Effector memory CD8-positive, alpha-beta T cell (primary cell): ENCODE measurements around the gene TPRKB.
A peak's percentile ranks its signal among the peaks of the same experiment; 100 is the strongest.
"Not testable (repeated sequence)": the region's sequence is repeated elsewhere in the genome, so short reads cannot be mapped to it uniquely, and the experiment has no call there.

ENCODE experiments used
- ATAC-seq: fragments of 150-1000 bp; cut with Tn5 transposase; replicated peaks from 2 replicates; pipeline ENCODE4 v1.10.0; 2021; ENCODE audit warnings: mild to moderate bottlenecking, moderate library complexity
- DNase-seq, 3 experiments: peaks; one replicate each; pipeline ENCODE4 v3.0.0; 2021
- H3K27ac Mint-ChIP-seq, 2 donors: one replicate each; pipeline ENCODE4 v1.8.0; 2022; ENCODE audit warnings: mild to moderate bottlenecking in 2 of 2, mixed read lengths in 2 of 2, moderate library complexity in 2 of 2
- H3K27me3 Mint-ChIP-seq, 2 donors: one replicate each; pipeline ENCODE4 v1.8.0; 2022; ENCODE audit warnings: mixed read lengths in 2 of 2
- H3K36me3 Mint-ChIP-seq: one replicate; pipeline ENCODE4 v1.8.0; 2022; ENCODE audit warnings: mild to moderate bottlenecking, moderate library complexity, mixed read lengths; ENCODE audit not compliant: insufficient read depth
- H3K4me1 Mint-ChIP-seq, 2 donors: one replicate each; pipeline ENCODE4 v1.8.0; 2022; ENCODE audit warnings: low read depth in 2 of 2, mixed read lengths in 2 of 2
- H3K4me3 Mint-ChIP-seq, 2 donors: one replicate each; pipeline ENCODE4 v1.8.0; 2022; ENCODE audit warnings: mild to moderate bottlenecking in 2 of 2, mixed read lengths in 2 of 2, moderate library complexity in 2 of 2
- H3K9me3 Mint-ChIP-seq, 2 donors: one replicate each; pipeline ENCODE4 v1.8.0; 2022; ENCODE audit warnings: mixed read lengths in 2 of 2

Gene TPRKB

GRCh38 chr2:73764945-73765344 is 27.8 kb upstream of the TPRKB start:
- Mint-ChIP-seq H3K36me3 (peaks cover 85% of the 10 kb centered on the region), H3K4me1 (peaks cover 7 to 24% of the 10 kb centered on the region in 2 donors), H3K9me3 (no peaks in the 10 kb centered on the region), H3K27ac (no peak overlapping the region), H3K4me3 (no peak overlapping the region), H3K27me3 (no peaks in the 10 kb centered on the region)
- ATAC-seq (no peak), DNase-seq (no peak)

DNA sequence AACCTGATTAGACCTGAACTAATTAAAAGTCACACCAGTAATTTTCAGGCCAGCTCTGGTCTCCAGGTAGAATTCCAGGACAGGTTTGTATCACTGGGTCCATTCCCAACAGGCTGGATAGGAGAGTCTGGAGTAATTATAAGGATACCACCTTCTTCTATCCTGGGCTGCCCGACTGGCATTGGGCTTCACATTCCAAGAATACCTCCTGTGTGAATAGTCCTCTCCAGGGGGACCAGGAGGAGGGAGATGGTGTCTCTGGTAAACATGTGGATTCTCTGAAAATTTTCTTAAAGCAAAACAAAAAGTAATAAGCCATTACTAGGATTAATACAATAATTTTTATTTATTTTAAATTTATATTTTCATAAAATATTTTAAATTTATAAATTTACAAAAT is 25.4 kb upstream of the TPRKB start:
- ATAC-seq (no peak), DNase-seq (no peak)
- H3K36me3 Mint-ChIP-seq, result peaks cover 70% of the 10 kb centered on the region
- H3K9me3 Mint-ChIP-seq, result no peaks in the 10 kb centered on the region
- no peaks in the 10 kb centered on the region for H3K27me3 Mint-ChIP-seq
- H3K4me3 Mint-ChIP-seq, result no peak overlapping the region
- no peak overlapping the region for H3K27ac Mint-ChIP-seq
- H3K4me1 Mint-ChIP-seq, result peaks cover under 1 to 6% of the 10 kb centered on the region in 2 donors

GRCh38 chr2:73759904-73760303 is 22.8 kb upstream of the TPRKB start:
- Mint-ChIP-seq H3K36me3 (peaks cover 55% of the 10 kb centered on the region), H3K27ac (no peak overlapping the region), H3K9me3 (no peaks in the 10 kb centered on the region), H3K27me3 (no peaks in the 10 kb centered on the region), H3K4me1 (no peaks in the 10 kb centered on the region), H3K4me3 (no peak overlapping the region)
- ATAC-seq, result no peak
- no peak for DNase-seq

DNA sequence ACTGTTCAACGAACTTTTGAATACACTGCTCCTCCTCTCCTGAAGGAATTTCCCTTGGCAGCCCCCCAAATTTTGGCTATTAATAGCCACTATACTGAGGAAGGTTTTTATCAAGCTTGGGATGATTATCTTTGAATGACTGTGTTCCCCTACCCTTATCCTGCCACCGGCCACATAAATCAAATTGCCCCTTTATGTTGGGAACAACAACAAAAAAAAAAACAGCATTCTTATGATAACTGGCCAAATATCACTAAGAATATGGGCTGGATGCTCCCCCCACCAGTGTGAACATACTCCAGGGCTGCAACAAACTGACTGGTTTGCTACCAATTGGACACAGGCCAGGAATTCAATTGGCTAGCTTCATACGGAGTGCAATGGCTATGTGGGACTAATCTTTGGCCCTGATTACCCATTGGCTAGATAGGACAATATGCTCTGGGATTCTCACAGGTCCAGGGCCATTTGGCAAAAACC is 22.2 kb upstream of the TPRKB start:
- Mint-ChIP-seq H3K4me1 (peaks cover 0 to 3% of the 10 kb centered on the region in 2 donors), H3K9me3 (no peaks in the 10 kb centered on the region), H3K4me3 (no peak overlapping the region), H3K27me3 (no peaks in the 10 kb centered on the region), H3K36me3 (peaks cover 53% of the 10 kb centered on the region), H3K27ac (no peak overlapping the region)
- ATAC-seq (no peak), DNase-seq (no peak)

DNA sequence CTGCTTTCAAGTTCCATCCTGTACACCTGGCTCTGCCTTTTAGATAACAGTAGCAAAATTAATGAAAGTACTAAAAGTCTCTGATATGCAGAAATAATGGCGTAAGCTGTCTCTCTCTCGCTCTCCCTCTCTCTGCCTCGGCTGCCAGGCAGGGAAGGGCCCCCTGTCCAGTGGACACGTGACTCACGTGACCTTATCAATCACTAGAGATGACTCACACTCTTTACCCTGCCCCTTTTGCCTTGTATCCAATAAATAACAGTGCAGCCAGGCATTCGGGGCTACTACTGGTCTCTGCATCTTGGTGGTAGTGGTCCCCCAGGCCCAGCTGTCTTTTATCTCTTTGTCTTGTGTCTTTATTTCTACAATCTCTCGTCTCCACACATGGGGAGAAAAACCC is 17.2 kb upstream of the TPRKB start:
- not testable (repeated sequence) for H3K4me3 Mint-ChIP-seq

GRCh38 chr2:73749314-73749713 is 12.2 kb upstream of the TPRKB start:
- H3K27ac Mint-ChIP-seq, result no peak overlapping the region
- ATAC-seq (no peak), DNase-seq (no peak)
- no peaks in the 10 kb centered on the region for H3K27me3 Mint-ChIP-seq
- peaks cover 0 to under 1% of the 10 kb centered on the region in 2 donors for H3K4me1 Mint-ChIP-seq
- no peak overlapping the region for H3K4me3 Mint-ChIP-seq
- no peaks in the 10 kb centered on the region for H3K9me3 Mint-ChIP-seq
- peaks cover 28% of the 10 kb centered on the region for H3K36me3 Mint-ChIP-seq

More for the DNA sequence above, 17.2 kb upstream of the TPRKB start:
- not testable (repeated sequence) for H3K4me1 Mint-ChIP-seq, H3K9me3 Mint-ChIP-seq, DNase-seq, H3K27me3 Mint-ChIP-seq, ATAC-seq
- H3K36me3 Mint-ChIP-seq, result peaks cover 22% of the 10 kb centered on the region
- peak overlapping the region in 1 of 2 donors; percentile 26 for H3K27ac Mint-ChIP-seq

DNA sequence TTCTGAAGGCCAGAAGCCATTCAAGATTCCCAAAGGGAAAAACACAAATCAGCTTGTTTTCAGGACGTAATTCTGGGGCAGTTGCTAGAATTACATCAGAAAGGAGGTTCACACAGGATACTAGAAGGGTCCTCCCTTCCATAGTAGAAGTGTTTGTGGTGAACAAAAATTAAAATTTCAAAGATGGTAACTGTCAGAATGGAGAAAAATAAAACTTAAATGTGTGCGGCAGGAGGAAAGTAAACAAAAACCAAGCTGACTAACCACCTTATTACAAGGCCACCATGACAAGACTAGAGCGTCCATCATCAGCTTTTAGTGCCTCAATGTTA is 9.7 kb upstream of the TPRKB start:
- ATAC-seq (no peak), DNase-seq (no peak)
- Mint-ChIP-seq H3K9me3 (no peaks in the 10 kb centered on the region), H3K4me3 (no peak overlapping the region), H3K27ac (no peak overlapping the region), H3K27me3 (no peaks in the 10 kb centered on the region), H3K4me1 (no peaks in the 10 kb centered on the region), H3K36me3 (peaks cover 35% of the 10 kb centered on the region)

- Mint-ChIP-seq H3K36me3 (peaks cover 35% of the 10 kb centered on the region), H3K4me3 (no peak overlapping the region), H3K4me1 (no peaks in the 10 kb centered on the region), H3K27ac (no peak overlapping the region), H3K9me3 (no peaks in the 10 kb centered on the region), H3K27me3 (no peaks in the 10 kb centered on the region)
- no peak for ATAC-seq
- DNase-seq, result no peak
Measured at GRCh38 chr2:73746015-73746876, 9.1 kb upstream of the TPRKB start.

- no peak for DNase-seq
- H3K9me3 Mint-ChIP-seq, result peaks cover 0 to 5% of the 10 kb centered on the region in 2 donors
- H3K27ac Mint-ChIP-seq, result no peak overlapping the region
- H3K4me3 Mint-ChIP-seq, result no peak overlapping the region
- H3K4me1 Mint-ChIP-seq, result peaks cover 11 to 16% of the 10 kb centered on the region in 2 donors
- H3K27me3 Mint-ChIP-seq, result no peaks in the 10 kb centered on the region
- H3K36me3 Mint-ChIP-seq, result peaks cover 28% of the 10 kb centered on the region
- ATAC-seq, result no peak
Measured at GRCh38 chr2:73740767-73741166, 3.6 kb upstream of the TPRKB start.

DNA sequence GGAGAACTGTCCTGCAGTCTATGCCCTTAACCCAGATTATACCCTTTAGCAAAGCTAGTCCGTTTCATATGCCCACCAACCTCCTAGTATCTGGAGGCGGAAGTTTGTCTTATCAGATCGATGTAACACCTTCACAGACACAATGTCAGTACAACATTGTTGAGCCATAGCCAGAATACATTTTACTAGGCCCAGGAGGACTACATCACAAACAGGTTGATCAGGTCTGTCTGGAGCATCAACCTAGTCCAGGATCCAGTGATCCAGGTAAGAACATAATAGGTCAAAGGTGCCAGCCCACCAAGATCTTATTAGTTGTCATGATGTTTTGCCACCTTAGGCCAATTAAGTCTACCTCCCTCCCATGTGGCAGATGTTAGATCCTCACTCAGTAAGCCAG is 2.0 kb upstream of the TPRKB start:
- H3K27ac Mint-ChIP-seq, result no peak overlapping the region
- H3K4me3 Mint-ChIP-seq, result no peak overlapping the region
- ATAC-seq (no peak), DNase-seq (no peak)
- H3K4me1 Mint-ChIP-seq, result peaks cover 11 to 16% of the 10 kb centered on the region in 2 donors
- H3K36me3 Mint-ChIP-seq, result peaks cover 30% of the 10 kb centered on the region
- H3K9me3 Mint-ChIP-seq, result peaks cover 0 to 5% of the 10 kb centered on the region in 2 donors
- no peaks in the 10 kb centered on the region for H3K27me3 Mint-ChIP-seq

DNA sequence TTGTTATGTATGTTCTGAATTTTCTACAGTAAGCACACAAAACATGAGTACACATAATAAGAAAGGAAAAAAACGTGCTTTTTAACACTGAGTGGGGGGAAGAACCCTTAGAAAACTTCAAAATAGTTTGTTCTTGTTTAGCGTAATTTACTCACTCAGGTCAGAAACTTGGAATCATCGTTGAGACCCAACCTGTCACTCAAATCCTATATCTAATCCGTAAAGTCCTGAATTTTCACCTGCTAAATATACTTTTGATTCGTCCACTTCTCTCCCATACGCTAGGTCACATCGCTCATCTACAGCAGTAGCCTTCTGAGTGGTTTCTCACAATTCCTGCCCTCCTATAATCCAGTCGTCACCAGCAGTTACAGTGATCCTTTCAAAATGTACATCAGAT is 767 bp downstream of the TPRKB start:
- ATAC-seq (no peak), DNase-seq (no peak)
- H3K27me3 Mint-ChIP-seq, result no peaks in the 10 kb centered on the region
- peak overlapping the region; percentile 89 to 93 for H3K4me3 Mint-ChIP-seq
- peaks cover 0 to 5% of the 10 kb centered on the region in 2 donors for H3K9me3 Mint-ChIP-seq
- H3K4me1 Mint-ChIP-seq, result peaks cover 11 to 16% of the 10 kb centered on the region in 2 donors
- H3K36me3 Mint-ChIP-seq, result peaks cover 45% of the 10 kb centered on the region
- H3K27ac Mint-ChIP-seq, result peak overlapping the region; percentile 70 to 83

DNA sequence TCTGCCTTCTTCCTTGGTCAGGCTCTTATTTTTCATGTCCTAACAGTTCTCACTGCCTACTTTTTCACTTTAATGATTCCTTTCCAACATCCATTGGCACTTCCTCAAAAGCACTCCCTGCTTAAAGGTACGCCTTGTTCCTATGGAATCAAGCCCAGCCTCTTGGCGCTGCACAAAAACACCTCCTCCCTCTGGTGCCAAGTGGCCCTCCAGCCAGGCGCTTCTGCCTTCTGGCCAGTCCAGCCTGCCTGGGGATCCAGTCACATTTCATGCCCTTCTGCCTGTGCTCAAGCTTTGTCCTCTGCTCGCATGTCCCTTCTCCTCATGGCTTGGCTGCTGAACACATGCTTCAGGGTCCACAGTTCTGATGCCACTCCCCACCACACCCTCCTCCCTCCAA is 6.3 kb downstream of the TPRKB start:
- H3K9me3 Mint-ChIP-seq, result no peaks in the 10 kb centered on the region
- DNase-seq, result no peak
- no peaks in the 10 kb centered on the region for H3K4me1 Mint-ChIP-seq
- no peaks in the 10 kb centered on the region for H3K27me3 Mint-ChIP-seq
- H3K27ac Mint-ChIP-seq, result peak overlapping the region in 1 of 2 donors; percentile 28
- no peak overlapping the region for H3K4me3 Mint-ChIP-seq
- H3K36me3 Mint-ChIP-seq, result peaks cover 56% of the 10 kb centered on the region
- no peak for ATAC-seq

DNA sequence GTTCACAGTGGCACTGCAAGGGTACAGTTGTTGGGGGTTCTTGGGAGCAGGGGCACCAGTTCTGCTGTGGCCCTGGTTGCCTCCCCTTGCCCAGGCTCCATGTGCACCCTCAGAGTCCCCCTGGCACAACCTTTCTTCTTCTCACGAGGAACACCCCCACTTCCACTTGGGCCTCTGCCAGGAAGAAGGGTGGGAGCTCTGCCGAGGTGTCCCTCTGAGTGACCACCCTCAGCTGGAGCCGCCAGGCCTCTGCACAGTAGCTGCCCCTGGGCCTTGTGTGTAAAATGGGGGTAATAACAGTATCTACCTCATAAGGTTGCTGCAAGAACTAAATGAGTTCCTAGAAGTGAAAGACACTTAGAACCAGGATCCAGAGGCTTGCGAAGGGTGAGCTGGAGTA is 8.4 kb downstream of the TPRKB start:
- Mint-ChIP-seq H3K27me3 (no peaks in the 10 kb centered on the region), H3K4me3 (no peak overlapping the region), H3K9me3 (no peaks in the 10 kb centered on the region), H3K27ac (no peak overlapping the region), H3K4me1 (no peaks in the 10 kb centered on the region), H3K36me3 (peaks cover 47% of the 10 kb centered on the region)
- DNase-seq (no peak), ATAC-seq (no peak)

DNA sequence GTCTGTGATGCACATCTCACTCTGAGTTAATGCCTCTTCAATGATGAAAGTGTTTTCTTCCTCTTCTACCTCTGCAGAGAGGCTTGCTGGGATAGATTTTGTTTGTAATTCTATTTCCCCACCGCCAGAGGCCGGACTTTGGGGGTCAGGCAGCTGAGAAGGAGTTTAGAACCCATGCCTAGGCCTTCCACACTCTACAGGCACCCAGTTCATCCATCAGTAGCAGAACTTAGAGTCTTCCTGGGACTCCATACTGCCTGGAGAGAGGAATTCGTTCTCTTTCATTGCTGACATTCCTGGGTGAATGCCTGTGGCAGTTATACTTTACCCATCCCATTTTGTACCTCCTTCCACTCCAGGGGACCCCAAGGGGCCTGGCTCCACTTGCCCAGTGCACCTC is 9.1 kb downstream of the TPRKB start:
- H3K9me3 Mint-ChIP-seq, result no peaks in the 10 kb centered on the region
- peak overlapping the region in 1 of 2 donors; percentile 8 for H3K27ac Mint-ChIP-seq
- DNase-seq (no peak), ATAC-seq (no peak)
- H3K4me1 Mint-ChIP-seq, result no peaks in the 10 kb centered on the region
- H3K27me3 Mint-ChIP-seq, result no peaks in the 10 kb centered on the region
- peaks cover 40% of the 10 kb centered on the region for H3K36me3 Mint-ChIP-seq
- H3K4me3 Mint-ChIP-seq, result no peak overlapping the region
